HG03469 (cell line): Measurements from ENCODE around the gene LSM10.
A peak's percentile ranks its signal among the peaks of the same experiment; 100 is the strongest.

Source experiments
- ATAC-seq: cut with Tn5 transposase; IDR thresholded peaks from one replicate; pipeline ENCODE4 v1.9.1; 2021; ENCODE audit warnings: mild to moderate bottlenecking, moderate library complexity, moderate number of reproducible peaks; ENCODE audit not compliant: unreplicated experiment

LSM10 gene

DNA sequence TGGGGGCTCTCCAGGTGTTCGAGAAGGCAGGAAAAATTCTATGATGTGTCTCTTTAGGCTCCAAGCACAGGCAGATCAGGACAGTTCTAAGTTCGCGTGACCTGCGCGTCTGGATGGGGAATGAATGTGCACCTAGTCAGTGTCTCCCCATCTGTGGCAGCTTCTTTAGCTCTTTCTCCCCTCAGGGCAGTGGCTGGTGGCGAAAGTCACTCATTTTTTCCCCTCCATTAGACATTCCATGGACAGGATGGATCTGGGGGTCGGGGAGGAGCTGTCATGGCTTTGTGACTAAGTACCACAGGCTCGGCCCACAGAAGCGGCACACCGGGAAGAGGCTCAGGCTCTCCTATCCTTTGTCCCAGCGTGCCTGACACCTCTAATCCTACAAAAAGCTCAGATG, 43.2 kb downstream of the LSM10 start:
- ATAC-seq = no peak

DNA sequence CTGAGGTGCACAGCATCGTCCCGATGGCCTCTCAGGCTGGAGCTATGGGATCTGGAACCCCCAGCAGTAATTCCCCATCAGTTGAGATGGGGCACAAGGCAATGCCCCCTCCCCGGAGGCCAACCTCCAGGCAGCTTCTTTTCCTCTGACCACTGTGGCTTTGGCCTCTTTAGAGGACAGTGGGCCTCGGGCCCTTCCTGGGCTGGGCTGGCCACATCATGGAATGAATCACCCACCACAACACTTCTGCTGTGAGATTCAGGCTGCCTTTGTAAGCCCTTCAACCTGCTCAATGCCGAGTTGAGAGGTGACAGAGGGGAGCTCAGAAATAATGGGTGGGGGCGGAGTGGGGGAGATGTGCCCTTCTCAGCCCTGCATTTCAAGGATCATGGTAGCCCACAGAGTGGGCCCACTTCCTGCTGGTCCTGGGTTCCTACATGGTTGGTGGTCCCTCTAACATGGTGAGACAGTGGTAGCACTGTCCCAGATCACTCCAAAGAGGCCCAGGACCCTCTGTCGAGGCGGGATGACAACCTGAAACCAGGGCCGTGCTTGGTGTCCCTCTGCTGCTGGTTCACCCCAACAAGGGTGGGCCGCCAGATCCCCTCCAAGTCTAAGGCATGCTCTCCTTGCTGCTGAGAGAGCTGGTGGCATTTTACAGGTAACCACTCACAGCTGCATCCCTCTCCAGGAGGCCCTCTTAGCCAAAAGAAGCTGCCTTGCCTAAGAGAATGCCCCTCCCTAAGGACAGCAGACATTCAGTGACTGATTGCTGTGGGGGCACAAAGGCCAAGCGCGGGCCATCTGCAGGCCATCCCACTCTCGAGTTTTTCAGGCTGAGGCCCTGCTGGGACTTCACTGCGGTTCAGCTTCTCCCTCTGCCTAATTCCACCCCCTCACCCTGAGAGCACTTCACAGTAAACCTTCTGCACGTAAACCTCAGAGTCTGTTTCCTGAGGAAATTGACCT, 44.5 kb downstream of the LSM10 start:
- ATAC-seq = no peak

DNA sequence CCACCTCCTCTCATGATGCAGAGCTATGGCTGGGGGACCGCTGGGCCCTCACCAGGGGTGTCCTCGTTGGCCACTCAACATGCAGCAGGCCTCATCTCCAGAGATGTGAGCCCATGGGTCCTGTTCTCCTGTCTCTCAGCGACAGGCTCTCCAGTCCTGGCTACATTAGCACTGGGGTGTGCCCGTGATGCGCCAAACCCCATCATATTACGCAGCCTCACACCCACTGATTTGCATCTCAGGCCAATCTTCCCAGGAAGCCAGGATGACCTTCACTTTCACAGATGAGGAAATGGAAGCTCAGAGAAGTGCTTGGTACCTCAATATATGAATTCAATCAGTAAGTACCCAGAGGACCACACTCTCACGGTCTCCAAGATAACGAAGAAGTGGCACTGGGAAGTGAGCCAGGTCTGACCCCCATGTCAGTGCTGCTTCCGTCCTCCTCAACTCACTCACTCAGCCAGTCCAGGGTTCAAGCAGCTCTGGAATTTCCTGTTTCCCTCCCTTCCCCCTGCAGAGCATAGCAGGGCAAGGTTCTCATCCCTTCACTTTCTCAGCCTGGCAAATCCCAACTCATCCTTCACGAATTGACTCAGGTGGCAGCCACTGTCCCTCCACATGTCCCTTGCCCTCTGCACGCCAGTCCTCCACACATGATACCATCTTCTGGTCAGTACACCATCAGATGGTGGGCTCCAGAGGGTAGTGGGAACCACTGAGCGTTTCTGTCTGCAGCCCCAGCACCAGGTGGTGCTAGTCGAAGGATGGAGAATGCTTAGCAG, 45.4 kb downstream of the LSM10 start:
- ATAC-seq = no peak

DNA sequence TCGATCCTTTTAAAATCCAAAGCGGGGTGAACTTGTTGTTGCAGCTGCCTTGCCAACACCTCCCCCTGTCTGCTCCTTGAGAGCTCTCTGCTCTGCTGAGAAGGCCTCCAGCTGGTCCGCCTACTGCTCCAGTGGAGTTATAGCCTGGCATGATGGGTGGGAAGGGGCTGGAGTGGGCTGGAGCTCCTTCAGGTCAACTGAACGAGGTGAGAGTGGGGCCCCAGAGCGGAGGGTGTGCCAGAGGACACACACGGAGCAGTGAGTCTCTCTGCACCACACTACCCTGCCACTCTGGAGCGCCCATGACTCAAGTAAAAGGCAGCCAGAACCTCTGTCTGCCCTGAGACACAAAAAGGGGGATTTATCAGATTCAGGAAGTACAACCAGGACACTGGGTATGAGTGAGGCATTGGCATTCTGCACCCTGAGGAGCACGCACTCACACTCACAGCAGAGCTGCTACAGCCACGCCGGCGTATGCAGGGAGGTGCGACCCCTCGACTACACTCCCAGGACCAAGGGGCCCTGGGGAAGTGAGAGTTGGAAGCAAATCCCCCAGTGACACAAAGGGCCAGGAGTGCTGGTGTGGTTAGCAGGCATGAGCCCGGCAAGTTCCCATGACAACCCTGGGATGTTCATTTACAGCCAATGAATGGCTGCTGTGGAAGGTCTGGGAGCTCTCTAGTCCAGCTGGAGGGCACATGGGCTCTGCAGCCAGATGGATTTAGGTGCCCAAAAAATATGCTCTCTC, 46.3 kb downstream of the LSM10 start:
- no peak for ATAC-seq

DNA sequence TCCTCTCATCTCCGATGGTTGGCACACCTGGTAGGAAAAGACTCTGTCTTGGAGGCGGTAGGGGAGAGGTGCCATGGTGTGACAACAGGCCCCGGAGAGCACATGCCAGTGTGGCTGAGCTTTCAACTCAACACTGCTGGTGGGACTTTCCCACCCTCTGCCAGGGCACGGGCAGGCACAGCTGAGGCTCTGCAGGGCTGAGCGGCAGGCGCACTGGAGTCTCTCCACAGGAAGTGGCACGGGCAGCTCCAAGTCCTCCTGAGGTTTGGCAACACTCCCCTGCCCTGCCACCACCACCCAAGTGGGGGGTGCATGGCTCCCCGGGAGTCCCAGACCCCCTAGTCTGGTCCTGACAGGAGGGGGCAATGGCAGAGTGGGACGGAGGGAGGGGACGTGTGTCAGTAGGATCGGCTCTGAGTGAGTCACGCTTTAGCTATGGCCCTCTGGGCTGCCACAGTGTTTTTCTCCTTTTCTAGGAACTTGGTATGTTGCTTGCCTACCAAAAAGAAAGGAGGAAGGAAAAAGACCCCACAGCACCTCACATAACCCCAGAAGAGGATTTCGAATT, 47.0 kb downstream of the LSM10 start:
- no peak for ATAC-seq

DNA sequence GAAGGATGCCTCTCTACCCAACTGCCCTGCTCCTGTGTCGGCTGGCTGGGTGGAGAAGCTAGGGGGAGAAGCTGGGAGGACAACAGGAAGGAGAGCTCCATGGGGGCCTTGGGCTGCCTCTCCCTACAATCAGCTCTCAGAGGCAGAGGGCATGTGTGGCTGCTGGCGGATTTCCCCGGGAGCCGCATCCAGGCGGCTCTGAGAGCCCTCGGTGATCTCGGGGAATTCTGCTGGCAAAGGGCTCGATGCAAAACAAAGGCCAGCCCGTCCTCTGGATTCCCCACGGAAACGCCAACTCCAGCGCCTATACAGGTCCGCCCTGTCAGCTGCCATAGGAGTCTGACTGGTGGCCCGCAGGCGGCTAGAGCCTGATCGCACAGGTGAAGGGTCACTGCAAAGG, 47.9 kb downstream of the LSM10 start:
- no peak for ATAC-seq

DNA sequence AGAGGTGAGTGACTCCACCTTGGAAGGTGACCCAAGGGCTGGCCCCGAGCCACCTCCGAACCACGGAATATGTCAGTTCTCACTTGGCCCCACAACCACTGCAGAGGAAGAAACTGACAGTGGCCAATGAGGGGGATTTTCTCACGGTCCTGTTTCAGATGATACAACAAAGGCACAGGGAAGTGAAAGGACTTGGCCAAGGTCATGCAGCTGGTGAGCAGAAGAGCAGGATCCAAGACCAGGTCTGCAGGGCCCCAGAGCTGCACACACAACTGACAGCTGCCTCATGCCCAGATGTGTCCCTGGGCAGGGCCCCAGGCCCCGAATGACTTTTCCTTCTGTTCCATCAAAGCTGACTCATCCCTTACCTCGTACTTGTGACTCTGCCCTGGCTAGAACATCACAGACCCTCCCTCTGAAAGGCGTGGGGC, 48.5 kb downstream of the LSM10 start:
- peak; percentile 43 for ATAC-seq

DNA sequence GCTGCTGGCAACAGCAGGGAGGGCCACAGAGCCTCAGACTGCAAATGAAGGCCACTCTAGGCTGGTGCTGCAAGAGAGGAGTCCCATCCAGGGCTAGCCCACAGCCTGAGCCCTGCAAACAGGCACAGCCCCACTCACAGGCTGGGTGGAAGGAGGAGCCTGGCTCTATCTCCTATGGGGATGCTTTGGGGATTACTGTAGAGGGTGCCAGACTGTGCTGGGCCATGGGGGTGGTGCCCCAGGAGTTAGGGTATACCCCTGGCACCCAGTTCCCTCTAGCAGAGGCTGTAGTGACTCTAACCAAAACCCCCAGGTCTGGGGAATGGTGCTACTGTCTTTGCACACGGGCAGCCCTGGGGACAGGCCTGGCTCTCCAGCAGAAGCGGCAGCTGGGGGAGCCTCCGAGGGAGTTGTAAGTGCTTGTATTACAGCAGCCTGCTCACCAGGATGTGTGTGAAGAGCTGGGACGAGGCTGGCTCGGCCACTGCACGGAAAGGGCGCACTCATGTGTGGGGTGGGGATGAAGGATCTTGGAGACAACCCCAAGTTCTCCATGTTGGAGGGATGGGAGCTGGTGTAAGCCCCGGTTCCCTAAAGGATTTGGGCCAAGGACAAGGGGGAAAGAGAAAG, 50.9 kb downstream of the LSM10 start:
- no peak for ATAC-seq

DNA sequence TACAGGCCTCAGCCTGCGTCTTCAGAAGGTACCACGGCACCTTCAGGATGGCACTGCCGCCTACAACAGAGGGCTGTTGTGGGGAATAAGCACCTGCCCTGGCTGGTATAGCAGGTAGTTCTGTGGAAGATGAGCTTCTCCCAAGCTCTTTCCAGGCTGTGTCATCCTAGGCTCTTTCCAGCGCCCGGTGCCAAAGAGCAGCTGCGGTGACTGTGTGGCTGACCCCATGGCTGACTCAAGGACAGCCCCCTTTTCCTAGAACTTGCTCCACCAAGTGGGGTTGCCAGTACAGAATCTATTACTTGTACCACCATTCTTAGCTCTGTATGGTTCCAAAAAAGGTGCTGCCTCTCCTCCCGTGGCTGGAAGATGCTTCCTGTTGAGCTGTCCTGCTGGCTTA, 52.4 kb downstream of the LSM10 start:
- no peak for ATAC-seq

DNA sequence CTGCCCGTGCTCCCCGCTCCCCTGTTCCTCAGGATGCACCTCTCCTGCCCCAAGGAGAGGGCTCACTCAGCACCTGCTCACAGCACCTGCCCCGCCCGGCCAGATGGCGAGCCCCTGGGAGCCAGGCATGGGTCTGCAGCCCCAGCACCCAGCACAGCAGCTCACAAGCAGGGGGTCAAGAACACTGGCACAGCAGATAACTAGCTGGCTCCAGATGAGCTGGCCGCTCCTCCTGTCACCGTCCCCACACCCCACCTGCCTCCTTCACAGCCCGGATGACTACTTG, 53.4 kb downstream of the LSM10 start:
- no peak for ATAC-seq

DNA sequence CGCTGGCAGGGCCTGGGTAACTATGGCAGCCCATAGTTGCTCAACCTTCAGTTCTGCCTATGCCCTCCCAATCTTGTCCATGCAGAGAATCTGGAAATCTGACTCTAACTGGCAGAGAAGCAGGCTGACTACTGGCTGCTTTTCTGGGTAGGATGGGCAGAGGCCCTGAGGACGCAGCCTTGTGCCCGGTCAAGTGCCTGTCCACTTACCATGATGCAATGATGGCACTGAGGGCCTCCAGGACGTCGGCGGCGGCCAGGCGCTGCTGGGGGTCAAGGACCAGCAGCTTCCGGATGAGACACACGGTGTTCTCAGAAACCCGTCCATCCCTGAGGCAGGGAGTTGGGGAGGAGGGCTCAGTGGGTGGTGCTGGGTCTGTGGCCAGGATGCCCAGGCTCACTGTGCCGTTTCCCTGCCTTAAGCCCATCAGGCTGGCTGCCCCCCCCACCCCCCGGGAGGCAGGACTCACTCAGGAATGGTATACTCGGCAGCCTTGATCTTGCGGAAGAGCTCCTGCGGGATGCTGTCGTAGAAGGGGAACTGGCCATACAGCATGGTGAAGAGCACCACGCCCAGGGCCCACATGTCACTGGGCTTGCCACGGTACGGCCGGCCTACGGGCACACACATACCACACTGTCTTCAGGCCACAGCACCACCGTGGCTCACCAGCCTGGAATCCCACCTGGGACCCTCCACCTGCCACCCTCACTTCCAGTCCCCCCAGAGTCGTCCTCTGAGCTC, 53.9 kb downstream of the LSM10 start:
- no peak for ATAC-seq
